Choroid plexus epithelial cell (primary cell): ENCODE data around the gene ZKSCAN5.

Source experiments
- DNase-seq: peaks from one replicate; pipeline ENCODE4 v3.0.0-alpha.2; 2010; ENCODE audit warnings: low read depth
- H3K4me3 ChIP-seq: 2 replicates; pipeline ENCODE4 v1.5.1; 2011; ENCODE audit warnings: low read depth, mild to moderate bottlenecking, control low read depth, low read length, moderate library complexity
- CTCF ChIP-seq: conservative IDR thresholded peaks from 2 replicates; pipeline ENCODE4 v1.5.1; 2011; ENCODE audit warnings: low read depth, mild to moderate bottlenecking, control low read depth, inconsistent platforms, low read length, moderate library complexity

ZKSCAN5 gene

GRCh38 chr7:99473315-99473596 is 31.2 kb upstream of the ZKSCAN5 start:
- H3K4me3 ChIP-seq: peak overlapping the region; percentile 94
- peak; percentile 92 for DNase-seq
- TF ChIP-seq CTCF: no peak

- H3K4me3 ChIP-seq: no peak overlapping the region
- TF ChIP-seq CTCF: no peak
- no peak for DNase-seq
Observed at GRCh38 chr7:99476107-99476506, 28.4 kb upstream of the ZKSCAN5 start.

- H3K4me3 ChIP-seq: no peak overlapping the region
- TF ChIP-seq CTCF: no peak
- no peak for DNase-seq
Observed at GRCh38 chr7:99478464-99479440, 25.7 kb upstream of the ZKSCAN5 start.

- no peak overlapping the region for H3K4me3 ChIP-seq
- TF ChIP-seq CTCF: no peak
- DNase-seq: no peak
Observed at GRCh38 chr7:99485094-99485493, 19.4 kb upstream of the ZKSCAN5 start.

GRCh38 chr7:99489235-99489634 is 15.2 kb upstream of the ZKSCAN5 start:
- no peak for TF ChIP-seq CTCF
- DNase-seq: no peak
- no peak overlapping the region for H3K4me3 ChIP-seq

- TF ChIP-seq CTCF: no peak
- no peak overlapping the region for H3K4me3 ChIP-seq
- DNase-seq: no peak
Observed at GRCh38 chr7:99490878-99491277, 13.6 kb upstream of the ZKSCAN5 start.

GRCh38 chr7:99493823-99494222 is 10.6 kb upstream of the ZKSCAN5 start:
- no peak overlapping the region for H3K4me3 ChIP-seq
- no peak for DNase-seq
- TF ChIP-seq CTCF: no peak
